ENCODE results near the gene POLRMT. TPM values are rescaled to one million over a fixed set of nuclear protein-coding genes. Genes with fewer than 3 reads are reported as not detected.

Gene POLRMT
- total RNA-seq, 4 donors from 2014 or later, result 33.8 to 119 (median 70.5) TPM

- H3K27me3 ChIP-seq, result no peaks in the 10 kb centered on the region
- peaks cover 0 to 8% (median under 1%) of the 10 kb centered on the region in 4 donors for H3K4me1 ChIP-seq
- TF ChIP-seq POLR2A (IDR thresholded peaks at IDR 0.05), result no peak
- TF ChIP-seq, protein P1, sequence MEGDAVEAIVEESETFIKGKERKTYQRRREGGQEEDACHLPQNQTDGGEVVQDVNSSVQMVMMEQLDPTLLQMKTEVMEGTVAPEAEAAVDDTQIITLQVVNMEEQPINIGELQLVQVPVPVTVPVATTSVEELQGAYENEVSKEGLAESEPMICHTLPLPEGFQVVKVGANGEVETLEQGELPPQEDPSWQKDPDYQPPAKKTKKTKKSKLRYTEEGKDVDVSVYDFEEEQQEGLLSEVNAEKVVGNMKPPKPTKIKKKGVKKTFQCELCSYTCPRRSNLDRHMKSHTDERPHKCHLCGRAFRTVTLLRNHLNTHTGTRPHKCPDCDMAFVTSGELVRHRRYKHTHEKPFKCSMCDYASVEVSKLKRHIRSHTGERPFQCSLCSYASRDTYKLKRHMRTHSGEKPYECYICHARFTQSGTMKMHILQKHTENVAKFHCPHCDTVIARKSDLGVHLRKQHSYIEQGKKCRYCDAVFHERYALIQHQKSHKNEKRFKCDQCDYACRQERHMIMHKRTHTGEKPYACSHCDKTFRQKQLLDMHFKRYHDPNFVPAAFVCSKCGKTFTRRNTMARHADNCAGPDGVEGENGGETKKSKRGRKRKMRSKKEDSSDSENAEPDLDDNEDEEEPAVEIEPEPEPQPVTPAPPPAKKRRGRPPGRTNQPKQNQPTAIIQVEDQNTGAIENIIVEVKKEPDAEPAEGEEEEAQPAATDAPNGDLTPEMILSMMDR (IDR thresholded peaks at IDR 0.05), result no peak
- H3K36me3 ChIP-seq, result peaks cover 0 to 72% (median 0%) of the 10 kb centered on the region in 3 donors
- DNase-seq, result no peak
- H3K27ac ChIP-seq, result no peak overlapping the region
- H3K9me3 ChIP-seq, result no peaks in the 10 kb centered on the region
- H3K4me3 ChIP-seq, result no peak overlapping the region
These were observed 18.7 kb upstream of the POLRMT start for GRCh38 chr19:651991-652390.

- no peak for DNase-seq
- Histone ChIP-seq H3K9me3 (no peaks in the 10 kb centered on the region), H3K4me1 (peaks cover 0 to 8% (median 0%) of the 10 kb centered on the region in 4 donors), H3K36me3 (peaks cover 0 to 79% (median 0%) of the 10 kb centered on the region in 3 donors), H3K27ac (no peak overlapping the region), H3K27me3 (no peaks in the 10 kb centered on the region), H3K4me3 (no peak overlapping the region)
- no peak for TF ChIP-seq POLR2A (IDR thresholded peaks at IDR 0.05)
- TF ChIP-seq, protein P1 (IDR thresholded peaks at IDR 0.05), result no peak
These were observed 17.9 kb upstream of the POLRMT start for GRCh38 chr19:651114-651818.

GRCh38 chr19:650121-650520 lies 16.8 kb upstream of the POLRMT start:
- H3K4me1 ChIP-seq, result peaks cover 0 to 4% (median 0%) of the 10 kb centered on the region in 4 donors
- no peaks in the 10 kb centered on the region for H3K27me3 ChIP-seq
- H3K36me3 ChIP-seq, result peaks cover 0 to 86% (median 0%) of the 10 kb centered on the region in 3 donors
- no peak overlapping the region for H3K27ac ChIP-seq
- TF ChIP-seq POLR2A (IDR thresholded peaks at IDR 0.05), result no peak
- TF ChIP-seq, protein P1 (IDR thresholded peaks at IDR 0.05), result no peak
- no peak overlapping the region for H3K4me3 ChIP-seq
- DNase-seq, result no peak
- H3K9me3 ChIP-seq, result no peaks in the 10 kb centered on the region

GRCh38 chr19:648904-649801 lies 15.8 kb upstream of the POLRMT start:
- Histone ChIP-seq H3K4me3 (no peak overlapping the region), H3K27ac (peak overlapping the region in 1 of 4 donors; percentile 69), H3K4me1 (peaks cover 0 to 4% (median 0%) of the 10 kb centered on the region in 4 donors), H3K36me3 (peaks cover 0 to 88% (median 0%) of the 10 kb centered on the region in 3 donors), H3K9me3 (no peaks in the 10 kb centered on the region), H3K27me3 (no peaks in the 10 kb centered on the region)
- no peak for TF ChIP-seq POLR2A (IDR thresholded peaks at IDR 0.05)
- TF ChIP-seq, protein P1 (IDR thresholded peaks at IDR 0.05), result no peak
- no peak for DNase-seq

DNA sequence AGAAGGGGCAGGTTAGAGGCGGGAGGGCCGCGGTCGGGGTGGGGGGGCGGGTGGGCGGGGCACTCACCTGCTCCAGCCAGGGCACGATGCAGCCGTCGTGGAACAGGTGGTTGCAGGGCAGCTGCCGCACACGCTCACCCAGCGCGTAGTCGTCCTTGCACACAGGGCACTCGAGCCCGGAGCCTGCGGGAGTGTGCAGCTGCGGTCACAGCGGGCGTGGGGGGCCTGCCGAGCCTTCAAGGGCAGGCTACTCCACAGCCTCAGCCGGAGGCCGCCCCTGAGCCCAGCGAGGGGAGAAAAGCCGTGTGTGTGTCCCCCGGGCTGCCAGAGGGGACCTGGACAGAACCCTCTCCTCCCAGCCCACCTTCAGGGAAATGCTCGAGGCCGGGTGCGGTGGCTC lies 15.0 kb upstream of the POLRMT start:
- DNase-seq, result no peak
- no peak overlapping the region for H3K4me3 ChIP-seq
- TF ChIP-seq, protein P1 (IDR thresholded peaks at IDR 0.05), result no peak
- TF ChIP-seq POLR2A (IDR thresholded peaks at IDR 0.05), result no peak
- peaks cover 0 to 80% (median 0%) of the 10 kb centered on the region in 3 donors for H3K36me3 ChIP-seq
- no peaks in the 10 kb centered on the region for H3K4me1 ChIP-seq
- no peaks in the 10 kb centered on the region for H3K27me3 ChIP-seq
- peak overlapping the region in 1 of 4 donors; percentile 69 for H3K27ac ChIP-seq
- no peaks in the 10 kb centered on the region for H3K9me3 ChIP-seq

Data from Peyer's patch (tissue), 4 donors.